SJSA1 (cell line): ENCODE measurements around the gene GFOD1. TPM values are rescaled to one million over a fixed set of nuclear protein-coding genes. Genes with fewer than 3 reads are reported as not detected.
A peak's percentile ranks its signal among the peaks of the same experiment; 100 is the strongest.

Source experiments
- DNase-seq, 2 experiments: peaks; one replicate each; pipeline ENCODE4 v3.0.0-alpha.2; 2015 to 2020; ENCODE audit warnings: low spot score in 2 of 2, low read depth in 1 of 2
- H3K27ac ChIP-seq: fragments of 250-450 bp; sonication (Bioruptor Pico); 2 replicates; pipeline ENCODE4 v1.5.1; 2020; ENCODE audit warnings: mild to moderate bottlenecking, moderate library complexity
- H3K27me3 ChIP-seq: fragments of 250-450 bp; sonication (Bioruptor Pico); replicated peaks from 2 replicates; pipeline ENCODE4 v1.5.1; 2020; ENCODE audit warnings: mild to moderate bottlenecking, moderate library complexity
- H3K36me3 ChIP-seq: fragments of 250-450 bp; sonication (Bioruptor Pico); 2 replicates; pipeline ENCODE4 v1.5.1; 2020; ENCODE audit warnings: mild to moderate bottlenecking
- H3K4me1 ChIP-seq: fragments of 250-450 bp; sonication (Bioruptor Pico); replicated peaks from 2 replicates; pipeline ENCODE4 v1.6.1; 2021; ENCODE audit warnings: mild to moderate bottlenecking
- H3K4me3 ChIP-seq: fragments of 250-450 bp; sonication (Bioruptor Pico); 2 replicates; pipeline ENCODE4 v1.5.1; 2020; ENCODE audit warnings: mild to moderate bottlenecking
- H3K9me3 ChIP-seq: fragments of 250-450 bp; sonication (Bioruptor Pico); replicated peaks from 2 replicates; pipeline ENCODE4 v1.5.1; 2020; ENCODE audit warnings: mild to moderate bottlenecking
- total RNA-seq: library from RNA; depleted of rRNA; stranded (reverse); fragments of >200 nt; shearing (Covaris generic); gene quantifications from 2 replicates; pipeline ENCODE4 v1.2.3, GENCODE V29; 2014

The GFOD1 gene
- total RNA-seq, 1 experiment from 2014 or later: 10.8 TPM

DNA sequence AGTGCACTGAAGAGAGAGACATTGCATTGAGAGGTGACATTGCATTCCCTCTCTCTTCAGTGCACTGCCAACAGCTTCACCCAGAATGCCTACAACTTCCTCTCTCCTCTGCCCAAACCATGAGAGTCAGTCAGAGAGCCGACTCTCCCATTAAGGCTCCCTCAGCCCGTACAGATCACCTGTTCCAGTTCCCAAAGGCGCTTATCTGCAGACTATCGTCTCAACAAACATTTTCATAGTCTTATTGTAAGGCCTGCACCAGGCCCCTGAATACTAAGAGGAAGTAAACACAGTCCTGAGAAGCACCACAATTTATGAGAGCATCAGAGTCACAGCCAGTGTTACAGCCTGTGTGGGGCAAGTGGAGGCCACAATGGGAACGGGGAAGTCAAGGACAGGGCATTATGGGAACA is 53.7 kb downstream of the GFOD1 start:
- Histone ChIP-seq H3K4me3 (no peak overlapping the region), H3K4me1 (no peaks in the 10 kb centered on the region; the same call in 1 of the 2 replicates), H3K9me3 (no peaks in the 10 kb centered on the region), H3K27me3 (no peaks in the 10 kb centered on the region), H3K36me3 (no peaks in the 10 kb centered on the region), H3K27ac (no peak overlapping the region)
- no peak for DNase-seq

DNA sequence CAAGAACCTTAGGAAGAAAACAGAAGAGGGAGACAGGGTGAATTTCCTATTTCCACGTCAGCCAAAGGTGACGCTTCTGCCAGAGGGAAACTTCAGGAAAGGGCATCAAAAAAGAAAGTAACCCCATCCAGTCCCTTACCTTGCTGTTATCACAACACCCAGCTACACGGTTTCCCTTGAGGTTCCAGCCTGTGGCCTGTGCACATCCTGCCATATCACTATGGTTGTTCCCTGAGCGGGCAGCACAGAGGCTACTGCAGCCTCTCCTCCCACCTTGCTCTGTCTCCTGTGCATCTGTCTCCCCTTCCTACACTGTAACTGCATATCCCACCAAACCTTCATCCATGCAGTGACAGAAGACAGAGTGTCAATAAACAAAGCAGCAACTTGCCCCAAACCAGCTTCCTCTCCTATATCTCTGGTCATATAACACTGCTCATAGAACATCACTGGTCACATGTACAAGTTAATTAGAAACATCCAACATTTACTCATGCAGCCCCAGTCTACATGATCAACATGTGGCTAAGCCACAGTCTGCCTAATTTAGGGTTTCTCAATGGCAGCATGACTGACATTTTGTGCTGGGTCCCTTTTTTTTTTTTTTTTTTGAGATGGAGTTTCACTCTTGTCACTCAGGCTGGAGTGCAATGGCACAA is 54.7 kb downstream of the GFOD1 start:
- no peaks in the 10 kb centered on the region for H3K36me3 ChIP-seq
- no peak overlapping the region for H3K4me3 ChIP-seq
- no peaks in the 10 kb centered on the region for H3K9me3 ChIP-seq
- DNase-seq: no peak
- no peaks in the 10 kb centered on the region for H3K27me3 ChIP-seq
- no peaks in the 10 kb centered on the region; the same call in 1 of the 2 replicates for H3K4me1 ChIP-seq
- no peak overlapping the region for H3K27ac ChIP-seq

DNA sequence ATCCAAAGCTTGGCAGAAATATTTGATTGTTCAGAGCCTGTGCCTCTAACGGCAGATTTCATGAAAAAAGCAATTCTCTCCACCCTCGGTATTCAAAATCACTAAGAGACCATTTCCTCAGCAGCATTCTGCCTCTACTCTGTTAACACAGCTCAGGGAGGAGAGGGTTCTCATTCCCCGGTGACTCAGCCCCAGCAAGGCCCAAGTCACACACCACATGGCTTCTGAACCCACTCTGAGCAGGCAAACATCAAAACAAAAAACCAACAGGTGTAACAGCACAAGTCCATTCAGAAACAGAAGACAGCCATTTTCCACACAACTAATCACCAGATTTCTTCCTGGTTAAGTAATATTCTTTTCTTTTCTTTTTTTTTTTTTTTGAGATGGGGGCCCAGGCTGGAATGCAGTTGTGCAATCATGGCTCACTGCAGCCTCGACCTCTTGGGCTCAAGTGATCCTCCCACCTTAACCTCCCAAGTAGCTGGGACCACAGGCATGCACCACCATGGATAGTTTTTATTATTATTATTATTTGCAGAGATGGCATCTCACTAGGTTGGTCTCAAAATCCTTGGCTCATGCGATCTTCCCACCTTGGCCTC is 55.4 kb downstream of the GFOD1 start:
- no peaks in the 10 kb centered on the region for H3K9me3 ChIP-seq
- H3K4me3 ChIP-seq: no peak overlapping the region
- H3K36me3 ChIP-seq: no peaks in the 10 kb centered on the region
- no peak overlapping the region for H3K27ac ChIP-seq
- peak in 1 of 2 experiments; percentile 12 for DNase-seq
- H3K4me1 ChIP-seq: no peaks in the 10 kb centered on the region; the same call in 1 of the 2 replicates
- H3K27me3 ChIP-seq: no peaks in the 10 kb centered on the region

- H3K27ac ChIP-seq: no peak overlapping the region
- no peaks in the 10 kb centered on the region for H3K36me3 ChIP-seq
- no peaks in the 10 kb centered on the region for H3K27me3 ChIP-seq
- no peak for DNase-seq
- H3K4me3 ChIP-seq: no peak overlapping the region
- H3K4me1 ChIP-seq: no peaks in the 10 kb centered on the region; the same call in 1 of the 2 replicates
- no peaks in the 10 kb centered on the region for H3K9me3 ChIP-seq
These were observed 56.2 kb downstream of the GFOD1 start for GRCh38 chr6:13431059-13431656.

- H3K36me3 ChIP-seq: no peaks in the 10 kb centered on the region
- H3K27ac ChIP-seq: no peak overlapping the region
- H3K4me3 ChIP-seq: no peak overlapping the region
- H3K9me3 ChIP-seq: no peaks in the 10 kb centered on the region
- no peaks in the 10 kb centered on the region for H3K27me3 ChIP-seq
- DNase-seq: no peak
- H3K4me1 ChIP-seq: no peaks in the 10 kb centered on the region; the same call in 1 of the 2 replicates
These were observed 58.0 kb downstream of the GFOD1 start for GRCh38 chr6:13429406-13429753.

DNA sequence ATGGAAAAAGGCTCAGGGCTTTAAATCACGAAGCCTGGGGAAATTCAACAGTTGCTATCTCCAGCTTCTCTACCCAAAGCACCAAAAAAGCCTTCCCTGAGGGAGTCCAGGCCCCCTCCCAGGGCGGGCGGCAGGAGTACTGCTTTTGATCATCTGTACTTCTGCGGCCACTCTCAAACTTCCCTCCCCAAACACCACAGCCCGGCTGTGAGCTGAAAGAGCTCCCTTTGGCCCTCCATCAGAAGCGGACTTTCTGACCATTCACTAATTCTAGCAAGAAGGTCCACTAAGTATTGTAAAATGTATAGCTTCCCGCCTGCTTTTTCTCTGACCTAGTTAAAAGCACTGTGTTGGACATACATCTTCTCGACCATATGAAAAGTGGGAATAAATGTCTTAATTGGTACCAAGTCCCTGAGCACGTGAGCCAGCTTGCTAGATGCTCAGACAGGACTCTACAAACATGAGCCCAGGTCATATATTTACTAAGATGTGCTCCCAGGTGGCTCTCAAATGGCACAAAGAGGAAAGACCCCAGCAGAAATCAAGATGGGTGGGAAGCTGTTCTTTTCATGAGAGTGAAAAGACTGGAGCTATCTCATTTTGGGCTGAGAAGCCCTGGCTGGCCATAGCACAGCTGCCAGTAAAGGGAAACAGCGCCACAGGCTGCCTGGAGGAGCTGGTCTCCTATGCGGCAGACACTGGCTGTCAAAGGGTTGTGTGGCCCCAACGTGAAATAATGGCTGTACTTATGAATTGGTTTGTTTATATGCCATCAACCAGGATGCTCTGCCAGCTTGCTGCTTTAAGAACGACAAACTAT is 58.6 kb downstream of the GFOD1 start:
- H3K4me1 ChIP-seq: no peaks in the 10 kb centered on the region; the same call in 1 of the 2 replicates
- H3K27ac ChIP-seq: no peak overlapping the region
- no peak for DNase-seq
- H3K9me3 ChIP-seq: no peaks in the 10 kb centered on the region
- H3K27me3 ChIP-seq: no peaks in the 10 kb centered on the region
- no peaks in the 10 kb centered on the region for H3K36me3 ChIP-seq
- H3K4me3 ChIP-seq: no peak overlapping the region

- Histone ChIP-seq H3K27me3 (no peaks in the 10 kb centered on the region), H3K27ac (no peak overlapping the region), H3K9me3 (no peaks in the 10 kb centered on the region), H3K36me3 (no peaks in the 10 kb centered on the region), H3K4me1 (peaks cover 4% of the 10 kb centered on the region), H3K4me3 (no peak overlapping the region)
- no peak for DNase-seq
These were observed 59.4 kb downstream of the GFOD1 start for GRCh38 chr6:13427801-13428582.

GRCh38 chr6:13427316-13427715 is 60.1 kb downstream of the GFOD1 start:
- no peaks in the 10 kb centered on the region for H3K9me3 ChIP-seq
- no peaks in the 10 kb centered on the region for H3K36me3 ChIP-seq
- no peaks in the 10 kb centered on the region for H3K27me3 ChIP-seq
- H3K27ac ChIP-seq: no peak overlapping the region
- H3K4me1 ChIP-seq: peaks cover 10% of the 10 kb centered on the region
- H3K4me3 ChIP-seq: no peak overlapping the region
- DNase-seq: no peak

DNA sequence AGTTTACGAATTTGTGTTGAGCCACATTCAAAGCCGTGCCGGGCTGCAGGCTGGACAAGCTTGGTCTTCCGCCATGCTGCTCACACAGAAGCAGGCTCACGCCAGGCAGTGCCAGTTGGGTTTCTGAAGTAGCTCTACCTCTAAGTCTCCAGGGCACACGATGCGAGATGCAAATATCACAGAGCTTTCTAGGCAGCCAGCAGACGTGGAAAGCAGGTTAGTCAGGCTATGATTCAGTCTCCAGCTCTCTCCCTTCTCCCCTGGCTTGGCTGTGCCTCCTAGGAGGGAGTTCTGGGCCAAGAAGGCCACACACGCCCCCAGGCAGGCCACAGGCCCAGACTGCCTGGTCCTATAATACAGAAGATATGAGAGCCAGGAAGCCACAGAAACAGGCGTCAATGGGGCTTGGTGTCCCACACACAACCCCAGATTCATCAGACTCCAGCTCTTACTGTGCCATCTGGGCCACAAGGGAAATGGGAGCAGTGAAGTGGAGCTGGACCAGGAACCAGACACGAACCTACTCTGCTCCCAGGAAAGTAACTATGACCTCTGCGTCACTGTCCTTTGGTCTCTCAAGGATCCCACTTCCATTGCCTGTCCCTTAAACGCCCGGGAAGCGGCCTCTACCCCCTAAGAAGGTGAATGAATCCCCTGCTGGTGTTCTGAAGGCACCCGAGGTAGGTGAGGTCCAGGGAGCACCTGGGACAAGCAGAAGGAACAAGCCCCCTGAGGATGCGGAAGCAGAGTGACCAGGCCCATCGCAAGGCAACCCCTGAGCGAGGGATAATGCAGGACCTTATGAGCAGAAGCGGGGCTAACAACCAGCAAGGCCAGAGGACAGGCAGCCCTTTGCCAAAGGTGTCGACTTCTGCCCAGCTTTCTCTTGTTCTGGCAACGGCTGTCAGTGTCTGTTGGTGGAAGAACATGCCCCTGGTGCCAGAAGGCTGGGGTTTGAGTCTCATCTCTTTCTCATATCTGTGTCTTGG is 61.2 kb downstream of the GFOD1 start:
- no peak for DNase-seq
- Histone ChIP-seq H3K4me3 (no peak overlapping the region), H3K27me3 (no peaks in the 10 kb centered on the region), H3K36me3 (no peaks in the 10 kb centered on the region), H3K9me3 (no peaks in the 10 kb centered on the region), H3K4me1 (peaks cover 10% of the 10 kb centered on the region), H3K27ac (no peak overlapping the region)

GRCh38 chr6:13425270-13425873 is 62.0 kb downstream of the GFOD1 start:
- DNase-seq: no peak

GRCh38 chr6:13423252-13423651 is 64.1 kb downstream of the GFOD1 start:
- DNase-seq: no peak
- H3K4me1 ChIP-seq: peaks cover 10% of the 10 kb centered on the region
- H3K36me3 ChIP-seq: no peaks in the 10 kb centered on the region
- H3K4me3 ChIP-seq: no peak overlapping the region
- H3K27me3 ChIP-seq: no peaks in the 10 kb centered on the region
- no peaks in the 10 kb centered on the region for H3K9me3 ChIP-seq
- H3K27ac ChIP-seq: no peak overlapping the region

More at GRCh38 chr6:13425270-13425873, 62.0 kb downstream of the GFOD1 start:
- H3K9me3 ChIP-seq: no peaks in the 10 kb centered on the region
- H3K4me1 ChIP-seq: peaks cover 10% of the 10 kb centered on the region
- H3K27me3 ChIP-seq: no peaks in the 10 kb centered on the region
- H3K27ac ChIP-seq: no peak overlapping the region
- no peaks in the 10 kb centered on the region for H3K36me3 ChIP-seq
- H3K4me3 ChIP-seq: no peak overlapping the region

GRCh38 chr6:13422681-13423221 is 64.6 kb downstream of the GFOD1 start:
- no peaks in the 10 kb centered on the region for H3K27me3 ChIP-seq
- H3K9me3 ChIP-seq: no peaks in the 10 kb centered on the region
- peak in 1 of 2 experiments; percentile 33 for DNase-seq
- peaks cover 10% of the 10 kb centered on the region for H3K4me1 ChIP-seq
- H3K36me3 ChIP-seq: no peaks in the 10 kb centered on the region
- no peak overlapping the region for H3K27ac ChIP-seq
- no peak overlapping the region for H3K4me3 ChIP-seq
